Kidney epithelial cell (primary cell): ENCODE results near the gene MAFB. TPM values are rescaled to one million over a fixed set of nuclear protein-coding genes. Genes with fewer than 3 reads are reported as not detected.

Experiments
- DNase-seq: peaks from one replicate; pipeline ENCODE4 v3.0.0-alpha.2; 2010; ENCODE audit warnings: low read depth
- H3K27me3 ChIP-seq: 2 replicates; pipeline ENCODE4 v1.6.0; 2011; ENCODE audit warnings: low read length; ENCODE audit not compliant: control insufficient read depth, insufficient read depth
- H3K36me3 ChIP-seq: 2 replicates; pipeline ENCODE4 v1.5.1; 2011; ENCODE audit warnings: low read length; ENCODE audit not compliant: control insufficient read depth, insufficient read depth
- H3K4me3 ChIP-seq: 2 replicates; pipeline ENCODE4 v1.5.1; 2011; ENCODE audit warnings: low read depth, mild to moderate bottlenecking, control low read depth, low read length
- CTCF ChIP-seq: IDR thresholded peaks from 2 replicates; pipeline ENCODE4 v1.5.1; 2011; ENCODE audit warnings: mild to moderate bottlenecking, moderate library complexity, low read length, control low read depth, inconsistent platforms; ENCODE audit not compliant: insufficient read depth, poor library complexity, severe bottlenecking
- total RNA-seq: library from RNA; depleted of rRNA; stranded (reverse); fragments of >200 nt; gene quantifications from 2 replicates; pipeline ENCODE4 v1.2.3, GENCODE V29; 2015

MAFB gene
- total RNA-seq, 1 donor from 2014 or later = 3.5 TPM

GRCh38 chr20:40637176-40637575, 51.9 kb downstream of the MAFB start:
- no peak for TF ChIP-seq CTCF
- no peaks in the 10 kb centered on the region for H3K27me3 ChIP-seq
- no peak overlapping the region for H3K4me3 ChIP-seq
- no peaks in the 10 kb centered on the region for H3K36me3 ChIP-seq
- no peak for DNase-seq

- no peak for TF ChIP-seq CTCF
- Histone ChIP-seq H3K27me3 (no peaks in the 10 kb centered on the region), H3K4me3 (no peak overlapping the region), H3K36me3 (no peaks in the 10 kb centered on the region)
- DNase-seq = no peak
Observed at GRCh38 chr20:40636486-40636885, 52.5 kb downstream of the MAFB start.

- no peak for DNase-seq
- H3K4me3 ChIP-seq = no peak overlapping the region
- H3K36me3 ChIP-seq = no peaks in the 10 kb centered on the region
- no peaks in the 10 kb centered on the region for H3K27me3 ChIP-seq
- no peak for TF ChIP-seq CTCF
Observed at GRCh38 chr20:40635971-40636370, 53.1 kb downstream of the MAFB start.
